Purkinje cell (primary cell): ENCODE measurements around the gene RPL37A. TPM values are rescaled to one million over a fixed set of nuclear protein-coding genes. Genes with fewer than 3 reads are reported as not detected.

Source experiments
- polyA plus RNA-seq: library from polyadenylated mRNA; unstranded; fragments of >200 nt; fragmentation: Nextera tagmentation; gene quantifications from 2 replicates; pipeline ENCODE4 v1.2.1, GENCODE V29; 2014

Gene RPL37A
- polyA plus RNA-seq = 1,182 and 1,251 TPM in 2 replicates

DNA sequence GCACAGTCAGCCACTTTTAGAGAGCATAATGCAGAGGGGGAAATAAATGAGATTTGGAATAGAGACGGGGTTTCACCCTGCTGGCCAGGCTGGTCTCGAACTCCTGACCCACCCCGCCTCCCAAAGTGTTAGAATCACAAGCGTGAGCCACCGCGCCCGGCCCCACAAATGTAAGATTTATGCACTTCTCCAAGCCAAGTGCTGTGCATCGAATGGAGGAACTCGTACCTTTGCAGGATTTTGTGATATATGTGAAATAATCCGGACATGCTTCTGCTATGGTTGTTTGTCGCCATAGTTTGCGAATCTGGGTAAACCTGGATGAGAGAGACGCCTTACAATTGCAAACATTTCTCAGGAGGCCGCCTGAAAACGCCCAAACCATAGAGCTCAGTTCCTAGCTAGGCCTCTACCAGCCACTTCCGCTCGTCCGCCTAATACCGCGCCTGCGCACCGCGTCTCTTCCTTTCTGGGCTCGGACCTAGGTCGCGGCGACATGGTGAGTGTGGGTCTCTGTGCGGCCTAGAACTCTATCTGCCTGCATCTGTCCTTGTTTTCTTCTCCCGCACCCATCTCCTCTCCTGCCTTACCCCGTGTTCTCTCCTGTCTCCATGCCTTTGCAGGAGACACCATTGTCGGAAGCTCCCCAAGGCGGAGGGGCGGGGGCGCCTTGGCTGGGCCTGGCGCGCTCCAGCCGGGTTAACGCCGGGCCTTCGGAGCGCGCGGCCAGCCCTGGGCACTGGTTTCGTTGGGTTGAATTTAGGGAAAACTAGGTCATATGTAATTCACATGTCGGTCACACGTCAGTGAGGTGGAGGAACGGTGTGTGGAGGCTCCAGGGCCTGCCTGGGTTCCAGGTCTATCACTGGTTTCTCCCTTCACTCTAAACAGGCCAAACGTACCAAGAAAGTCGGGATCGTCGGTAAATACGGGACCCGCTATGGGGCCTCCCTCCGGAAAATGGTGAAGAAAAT lies at the start of gene RPL37A:
RPL37A (plus strand) TSS at position 466 of the 974 bp plus-strand sequence; CDS start at position 497, 31 bp downstream.

Other genes with a start within 250 kb of the RPL37A start
- 0.17 and 0.24 TPM in 2 replicates for gene MARCHF4, start 126.4 kb upstream of the RPL37A start, polyA plus RNA-seq
- gene SMARCAL1, start 86.4 kb upstream of the RPL37A start, polyA plus RNA-seq = 3.3 and 6.3 TPM in 2 replicates
- 2.2 TPM in 1 of 2 replicates, not detected in the other for gene IGFBP2, start 134.6 kb downstream of the RPL37A start, polyA plus RNA-seq
- 2.0 and 5.2 TPM in 2 replicates for gene IGFBP5, start 196.7 kb downstream of the RPL37A start, polyA plus RNA-seq